ENCODE data around the gene DOCK6. TPM values are rescaled to one million over a fixed set of nuclear protein-coding genes. Genes with fewer than 3 reads are reported as not detected.

The DOCK6 gene
- total RNA-seq, 1 donor = 21.2 TPM

- no peak for DNase-seq (ENCODE audit: low read depth)
These were observed 57.4 kb downstream of the DOCK6 start for GRCh38 chr19:11204943-11205349.

DNA sequence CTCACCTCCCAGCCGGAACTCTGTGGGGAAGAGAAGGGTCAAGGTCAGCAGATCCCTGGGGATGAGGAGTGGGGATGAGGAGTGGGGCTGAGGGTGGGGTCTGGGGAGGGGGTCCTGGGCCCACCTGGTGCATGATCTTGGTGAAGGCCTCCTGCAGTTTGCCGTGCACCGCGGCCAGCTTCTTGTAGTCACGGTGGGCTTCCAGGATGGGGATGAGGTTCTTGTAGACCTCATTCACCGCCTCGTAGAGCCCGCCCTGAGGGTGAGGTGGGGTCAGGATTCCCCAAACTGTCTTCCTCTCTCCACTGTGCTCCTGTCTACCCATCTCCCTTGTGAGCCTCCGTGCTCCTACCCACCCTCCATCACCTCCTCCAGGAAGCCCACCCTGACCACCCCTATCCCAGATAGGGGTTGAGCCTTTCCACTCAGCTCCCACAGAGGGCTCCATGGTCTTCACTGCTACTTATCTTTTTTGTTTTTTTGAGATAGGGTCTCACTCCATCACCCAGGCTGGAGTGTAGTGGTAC lies 58.2 kb downstream of the DOCK6 start:
- no peak for DNase-seq (ENCODE audit: low read depth)

More at GRCh38 chr19:11204943-11205349, 57.4 kb downstream of the DOCK6 start:
- H3K4me3 ChIP-seq (ENCODE audit: low read depth, low read length) = no peak overlapping the region
- no peak for TF ChIP-seq CTCF (IDR thresholded peaks at IDR 0.05; ENCODE audit: insufficient read depth, low read depth, low read length)

GRCh38 chr19:11203194-11204075 lies 58.9 kb downstream of the DOCK6 start:
- no peak overlapping the region for H3K4me3 ChIP-seq (ENCODE audit: low read depth, low read length)
- peak; percentile 95 for DNase-seq (ENCODE audit: low read depth)
- peak; percentile 88 for TF ChIP-seq CTCF (IDR thresholded peaks at IDR 0.05; ENCODE audit: insufficient read depth, low read depth, low read length)

More for the DNA sequence above, 58.2 kb downstream of the DOCK6 start:
- no peak overlapping the region for H3K4me3 ChIP-seq (ENCODE audit: low read depth, low read length)
- no peak for TF ChIP-seq CTCF (IDR thresholded peaks at IDR 0.05; ENCODE audit: insufficient read depth, low read depth, low read length)

GRCh38 chr19:11202488-11203193 lies 59.7 kb downstream of the DOCK6 start:
- DNase-seq (ENCODE audit: low read depth) = no peak
- H3K4me3 ChIP-seq (ENCODE audit: low read depth, low read length) = no peak overlapping the region
- no peak for TF ChIP-seq CTCF (IDR thresholded peaks at IDR 0.05; ENCODE audit: insufficient read depth, low read depth, low read length)

DNA sequence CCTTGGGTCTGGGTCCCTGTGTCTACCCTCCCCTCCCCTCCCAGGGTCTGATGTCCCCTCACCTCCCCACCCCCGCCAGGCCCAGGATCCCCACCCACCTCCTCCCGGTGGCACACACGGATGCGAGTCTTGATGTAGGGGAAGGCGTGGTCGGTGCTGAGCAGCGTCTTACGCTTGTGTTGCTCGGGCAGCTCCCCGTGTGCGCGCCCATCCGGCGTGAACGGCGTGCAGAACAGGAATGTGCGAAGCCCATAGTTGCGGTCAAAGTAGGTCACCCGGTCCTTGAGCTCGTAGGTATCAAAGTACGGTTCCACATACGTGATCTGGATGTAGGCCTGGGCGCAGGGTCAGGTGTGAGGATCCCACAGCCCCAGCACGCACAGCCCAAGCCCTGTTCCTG lies 60.5 kb downstream of the DOCK6 start:
- no peak for DNase-seq (ENCODE audit: low read depth)
- no peak for TF ChIP-seq CTCF (IDR thresholded peaks at IDR 0.05; ENCODE audit: insufficient read depth, low read depth, low read length)
- no peak overlapping the region for H3K4me3 ChIP-seq (ENCODE audit: low read depth, low read length)

GRCh38 chr19:11200931-11201330 lies 61.4 kb downstream of the DOCK6 start:
- no peak overlapping the region for H3K4me3 ChIP-seq (ENCODE audit: low read depth, low read length)
- TF ChIP-seq CTCF (IDR thresholded peaks at IDR 0.05; ENCODE audit: insufficient read depth, low read depth, low read length) = no peak
- no peak for DNase-seq (ENCODE audit: low read depth)

All from fibroblast of villous mesenchyme (primary cell).